Esophagus muscularis mucosa (tissue), 4 donors: ENCODE measurements around the gene CALHM3. TPM values are rescaled to one million over a fixed set of nuclear protein-coding genes. Genes with fewer than 3 reads are reported as not detected.

Source experiments
- DNase-seq: peaks from one replicate; pipeline ENCODE4 v3.0.0-alpha.2; 2017; ENCODE audit errors: extremely low spot score
- H3K27ac ChIP-seq, 4 donors: fragments of 200-600 bp; sonication (generic); replicated peaks in 1 of 4; 1 replicate in 3 of 4; 2 replicates in 1 of 4; pipeline ENCODE4 v1.5.1; 2016 to 2019; ENCODE audit warnings: mild to moderate bottlenecking in 1 of 4
- H3K27me3 ChIP-seq, 4 donors: fragments of 200-600 bp; sonication (generic); one replicate each; pipeline versions ENCODE4 v1.5.1 to v1.6.0; 2016 to 2019
- H3K36me3 ChIP-seq, 4 donors: fragments of 200-600 bp; sonication (generic); one replicate each; pipeline ENCODE4 v1.5.1; 2016 to 2019
- H3K4me1 ChIP-seq, 4 donors: fragments of 200-600 bp; sonication (generic); one replicate each; pipeline ENCODE4 v1.5.1; 2016 to 2019
- H3K4me3 ChIP-seq, 4 donors: fragments of 200-600 bp; sonication (generic); 1 replicate in 2 of 4; 2 replicates in 2 of 4; pipeline ENCODE4 v1.5.1; 2016 to 2019; ENCODE audit warnings: mild to moderate bottlenecking in 4 of 4, moderate library complexity in 1 of 4
- H3K9me3 ChIP-seq, 4 donors: fragments of 200-600 bp; sonication (generic); 1 replicate in 3 of 4; 2 replicates in 1 of 4; pipeline ENCODE4 v1.5.1; 2016 to 2019
- CTCF ChIP-seq, 3 experiments: fragments of 200-600 bp in 2 of 3; fragments of 450-650 bp in 1 of 3; sonication (generic) in 2 of 3; IDR thresholded peaks; one replicate each; pipeline ENCODE4 v1.5.1; 2017 to 2019; ENCODE audit warnings: antibody characterized with exemption in 3 of 3, mild to moderate bottlenecking in 2 of 3, moderate library complexity in 1 of 3
- EP300 ChIP-seq: sonication (generic); formaldehyde crosslinking; IDR thresholded peaks from one replicate; pipeline ENCODE4 v1.6.1; 2017; ENCODE audit warnings: antibody characterized with exemption
- POLR2A ChIP-seq: fragments of 450-650 bp; IDR thresholded peaks from one replicate; pipeline ENCODE4 v1.6.1; 2017; ENCODE audit warnings: antibody characterized with exemption, moderate library complexity, mild to moderate bottlenecking, low read depth
- POLR2AphosphoS5 ChIP-seq, 2 donors: sonication (generic); formaldehyde crosslinking; IDR thresholded peaks; one replicate each; pipeline ENCODE4 v1.6.1; 2017; ENCODE audit warnings: antibody characterized with exemption in 2 of 2
- WGBS: methylation state at CpG from one replicate; pipeline ENCODE4 v1.1.5; 2018; 5-methylcytosine and 5-hydroxymethylcytosine counted together
- intact Hi-C: fragments of 100-400 bp; cut with DNase I; formaldehyde crosslinking; loops from one replicate; pipeline ENCODE4 v1.15.1; 2023
- total RNA-seq, 4 donors: library from RNA; depleted of rRNA; stranded (reverse); fragments of >200 nt; gene quantifications; one replicate each; pipeline versions ENCODE4 v1.1.0 to v1.2.1, GENCODE V29; 2016

The CALHM3 gene
- total RNA-seq, 4 donors from 2014 or later, result not detected

GRCh38 chr10:103444478-103444877, 34.6 kb downstream of the CALHM3 start:
- no peak for DNase-seq
- TF ChIP-seq EP300, result no peak
- TF ChIP-seq POLR2AphosphoS5 (IDR thresholded peaks at IDR 0.05), result no peak
- TF ChIP-seq CTCF (IDR thresholded peaks at IDR 0.05), result no peak
- no peak for TF ChIP-seq POLR2A
- 93% methylated on average over 10 of the region's 10 CpGs for WGBS
- intact Hi-C loops, result no loop called here
- Histone ChIP-seq H3K9me3 (no peaks in the 10 kb centered on the region), H3K27me3 (no peaks in the 10 kb centered on the region), H3K36me3 (peaks cover 12 to 99% (median 98%) of the 10 kb centered on the region in 4 donors), H3K27ac (peak overlapping the region; percentile 86 to 91 (median 87)), H3K4me3 (no peak overlapping the region), H3K4me1 (peaks cover 59 to 66% (median 64%) of the 10 kb centered on the region in 4 donors)

GRCh38 chr10:103443475-103444185, 35.4 kb downstream of the CALHM3 start:
- peaks cover 51 to 58% (median 55%) of the 10 kb centered on the region in 4 donors for H3K4me1 ChIP-seq
- peak overlapping the region in 2 of 4 donors; percentile 40 to 88 for H3K27ac ChIP-seq

GRCh38 chr10:103442031-103442461, 37.0 kb downstream of the CALHM3 start:
- peak overlapping the region in 3 of 4 donors; percentile 7 to 20 (median 7) for H3K27ac ChIP-seq
- intact Hi-C loops, result no loop called here
- no peak for DNase-seq
- peaks cover 35 to 42% (median 41%) of the 10 kb centered on the region in 4 donors for H3K4me1 ChIP-seq
- no peak for TF ChIP-seq EP300
- no peak for TF ChIP-seq POLR2A
- no peak for TF ChIP-seq POLR2AphosphoS5 (IDR thresholded peaks at IDR 0.05)
- no peak for TF ChIP-seq CTCF (IDR thresholded peaks at IDR 0.05)
- no peaks in the 10 kb centered on the region for H3K27me3 ChIP-seq
- WGBS, result 73% methylated on average over 11 of the region's 13 CpGs
- no peak overlapping the region for H3K4me3 ChIP-seq
- peaks cover 17 to 100% (median 99%) of the 10 kb centered on the region in 4 donors for H3K36me3 ChIP-seq
- H3K9me3 ChIP-seq, result no peaks in the 10 kb centered on the region

More at GRCh38 chr10:103443475-103444185, 35.4 kb downstream of the CALHM3 start:
- Histone ChIP-seq H3K36me3 (peaks cover 14 to 99% (median 99%) of the 10 kb centered on the region in 4 donors), H3K4me3 (no peak overlapping the region), H3K9me3 (no peaks in the 10 kb centered on the region), H3K27me3 (no peaks in the 10 kb centered on the region)
- WGBS, result 81% methylated on average over 17 of the region's 23 CpGs
- no peak for DNase-seq
- intact Hi-C loops, result no loop called here
- TF ChIP-seq POLR2AphosphoS5 (IDR thresholded peaks at IDR 0.05) (no peak), POLR2A (no peak), CTCF (IDR thresholded peaks at IDR 0.05) (no peak), EP300 (no peak)

GRCh38 chr10:103441611-103442010, 37.4 kb downstream of the CALHM3 start:
- Histone ChIP-seq H3K4me1 (peaks cover 31 to 38% (median 36%) of the 10 kb centered on the region in 4 donors), H3K36me3 (peaks cover 17 to 100% (median 99%) of the 10 kb centered on the region in 4 donors), H3K27ac (peak overlapping the region in 1 of 4 donors; percentile 7), H3K4me3 (no peak overlapping the region), H3K27me3 (no peaks in the 10 kb centered on the region), H3K9me3 (no peaks in the 10 kb centered on the region)
- intact Hi-C loops, result no loop called here
- no peak for DNase-seq
- WGBS, result 71% methylated on average over 2 of the region's 8 CpGs
- TF ChIP-seq CTCF (IDR thresholded peaks at IDR 0.05) (no peak), POLR2AphosphoS5 (IDR thresholded peaks at IDR 0.05) (no peak), POLR2A (no peak), EP300 (no peak)
